Measurements from ENCODE around the gene KIRREL1.

Gene KIRREL1

DNA sequence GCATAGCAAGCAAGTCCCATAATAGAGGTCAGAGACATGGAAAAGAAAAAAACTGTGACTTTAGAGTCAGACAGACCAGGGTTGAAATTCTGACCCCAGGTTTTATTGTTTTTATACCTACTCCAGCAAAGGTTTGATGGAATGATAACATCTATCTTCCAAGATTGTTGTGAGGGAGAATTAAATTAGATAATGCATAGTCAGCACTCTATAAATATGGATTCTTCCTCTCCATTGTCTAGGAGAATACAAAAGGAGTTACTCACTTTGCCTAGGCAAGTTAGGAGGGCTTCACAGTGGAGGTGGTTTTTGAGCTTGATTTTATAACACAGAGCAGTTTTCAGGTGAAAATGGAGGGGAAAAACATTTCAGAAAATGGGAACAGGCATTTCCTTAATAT is 46.9 kb downstream of the KIRREL1 start:
- TF ChIP-seq, protein P1, sequence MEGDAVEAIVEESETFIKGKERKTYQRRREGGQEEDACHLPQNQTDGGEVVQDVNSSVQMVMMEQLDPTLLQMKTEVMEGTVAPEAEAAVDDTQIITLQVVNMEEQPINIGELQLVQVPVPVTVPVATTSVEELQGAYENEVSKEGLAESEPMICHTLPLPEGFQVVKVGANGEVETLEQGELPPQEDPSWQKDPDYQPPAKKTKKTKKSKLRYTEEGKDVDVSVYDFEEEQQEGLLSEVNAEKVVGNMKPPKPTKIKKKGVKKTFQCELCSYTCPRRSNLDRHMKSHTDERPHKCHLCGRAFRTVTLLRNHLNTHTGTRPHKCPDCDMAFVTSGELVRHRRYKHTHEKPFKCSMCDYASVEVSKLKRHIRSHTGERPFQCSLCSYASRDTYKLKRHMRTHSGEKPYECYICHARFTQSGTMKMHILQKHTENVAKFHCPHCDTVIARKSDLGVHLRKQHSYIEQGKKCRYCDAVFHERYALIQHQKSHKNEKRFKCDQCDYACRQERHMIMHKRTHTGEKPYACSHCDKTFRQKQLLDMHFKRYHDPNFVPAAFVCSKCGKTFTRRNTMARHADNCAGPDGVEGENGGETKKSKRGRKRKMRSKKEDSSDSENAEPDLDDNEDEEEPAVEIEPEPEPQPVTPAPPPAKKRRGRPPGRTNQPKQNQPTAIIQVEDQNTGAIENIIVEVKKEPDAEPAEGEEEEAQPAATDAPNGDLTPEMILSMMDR (IDR thresholded peaks at IDR 0.05; ENCODE audit: borderline replicate concordance, control extremely low read depth, extremely low read depth, insufficient read depth, missing control alignments), result no peak
- in situ Hi-C loops (cut with MboI; ENCODE audit: low sequenced_read_pairs, unreplicated experiment), result no loop called here
- DNase-seq (ENCODE audit: low spot score), result no peak

DNA sequence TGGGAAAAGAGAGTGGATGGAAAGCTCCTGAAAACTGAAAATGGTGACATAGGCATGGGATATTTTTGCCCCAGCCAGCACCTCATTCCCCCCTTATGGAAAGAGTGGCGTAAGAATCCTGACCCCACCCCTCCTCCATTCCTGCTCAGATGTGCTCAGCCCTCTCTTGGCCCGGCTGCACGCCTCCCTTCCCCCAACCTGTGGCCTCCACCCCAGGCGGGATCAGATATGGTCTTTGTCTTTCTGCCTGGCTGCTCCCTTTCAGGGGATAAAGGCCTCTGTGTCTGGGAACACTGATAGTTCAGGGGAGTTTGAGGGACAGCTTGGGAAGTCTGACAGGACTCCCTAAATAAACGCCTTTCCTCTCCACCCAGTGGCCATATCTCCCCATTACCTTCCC is 49.8 kb downstream of the KIRREL1 start:
- TF ChIP-seq, protein P1 (IDR thresholded peaks at IDR 0.05; ENCODE audit: borderline replicate concordance, control extremely low read depth, extremely low read depth, insufficient read depth, missing control alignments), result no peak
- no peak for DNase-seq (ENCODE audit: low spot score)
- in situ Hi-C loops (cut with MboI; ENCODE audit: low sequenced_read_pairs, unreplicated experiment), result no loop called here

GRCh38 chr1:158045639-158046038 is 52.2 kb downstream of the KIRREL1 start:
- in situ Hi-C loops (cut with MboI; ENCODE audit: low sequenced_read_pairs, unreplicated experiment), result no loop called here
- DNase-seq (ENCODE audit: low spot score), result no peak
- TF ChIP-seq, protein P1 (IDR thresholded peaks at IDR 0.05; ENCODE audit: borderline replicate concordance, control extremely low read depth, extremely low read depth, insufficient read depth, missing control alignments), result no peak

- DNase-seq (ENCODE audit: low spot score), result no peak
- TF ChIP-seq, protein P1 (IDR thresholded peaks at IDR 0.05; ENCODE audit: borderline replicate concordance, control extremely low read depth, extremely low read depth, insufficient read depth, missing control alignments), result no peak
- in situ Hi-C loops (cut with MboI; ENCODE audit: low sequenced_read_pairs, unreplicated experiment), result no loop called here
These were observed 53.5 kb downstream of the KIRREL1 start for GRCh38 chr1:158046715-158047510.

DNA sequence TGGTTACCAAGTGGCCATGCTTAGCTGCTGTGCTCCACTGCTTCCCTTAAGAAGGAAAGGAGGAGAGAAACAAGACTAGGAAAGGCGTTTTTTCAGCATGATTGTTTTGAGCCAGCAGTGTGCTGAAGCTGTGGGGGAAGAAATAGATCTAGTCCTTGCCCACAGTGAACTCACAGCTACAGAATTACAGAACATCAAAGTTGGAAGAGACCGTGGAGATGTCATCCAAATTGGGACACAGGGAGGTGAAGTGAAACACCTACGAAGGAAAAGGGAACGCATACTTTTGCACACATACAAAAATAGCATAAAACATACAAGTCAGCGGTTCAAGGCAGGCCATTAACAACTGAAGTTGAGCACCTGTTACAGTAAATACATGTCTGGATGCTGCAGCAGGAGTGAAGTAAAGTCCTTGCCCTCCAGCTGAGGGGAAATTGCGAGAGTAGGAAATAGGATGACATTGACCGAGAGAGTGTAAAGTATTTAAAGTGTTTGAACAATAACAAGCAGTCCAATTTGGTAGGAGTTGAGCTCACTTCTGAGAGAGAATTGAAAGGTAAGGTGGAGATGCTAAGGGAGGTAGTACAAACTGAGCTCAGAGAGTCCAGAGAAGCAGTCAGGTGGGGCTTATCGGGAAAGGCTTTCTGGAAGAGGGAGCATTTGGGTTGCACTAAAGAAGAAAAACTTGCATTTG is 55.1 kb downstream of the KIRREL1 start:
- TF ChIP-seq, protein P1 (IDR thresholded peaks at IDR 0.05; ENCODE audit: borderline replicate concordance, control extremely low read depth, extremely low read depth, insufficient read depth, missing control alignments), result no peak
- in situ Hi-C loops (cut with MboI; ENCODE audit: low sequenced_read_pairs, unreplicated experiment), result no loop called here
- DNase-seq (ENCODE audit: low spot score), result no peak

- TF ChIP-seq, protein P1 (IDR thresholded peaks at IDR 0.05; ENCODE audit: borderline replicate concordance, control extremely low read depth, extremely low read depth, insufficient read depth, missing control alignments), result no peak
- no peak for DNase-seq (ENCODE audit: low spot score)
- in situ Hi-C loops (cut with MboI; ENCODE audit: low sequenced_read_pairs, unreplicated experiment), result no loop called here
These were observed 56.4 kb downstream of the KIRREL1 start for GRCh38 chr1:158049853-158050252.

Measured in GM13976 (cell line).